Measurements from ENCODE around the gene MGLL.

MGLL gene

GRCh38 chr3:127750226-127751031 lies 71.9 kb downstream of the MGLL start:
- Mint-ChIP-seq H3K4me3 (no peak overlapping the region), H3K27me3 (no peaks in the 10 kb centered on the region), H3K36me3 (no peaks in the 10 kb centered on the region), H3K27ac (peak overlapping the region; percentile 29), H3K4me1 (peaks cover 35% of the 10 kb centered on the region), H3K9me3 (no peaks in the 10 kb centered on the region)
- DNase-seq (ENCODE audit: low spot score in 2 of 2) (no peak), ATAC-seq (ENCODE audit: low read depth) (no peak)

- Mint-ChIP-seq H3K27ac (peak overlapping the region; percentile 29), H3K27me3 (no peaks in the 10 kb centered on the region)
Observed at GRCh38 chr3:127749787-127750225, 72.5 kb downstream of the MGLL start.

GRCh38 chr3:127749361-127749760 lies 73.0 kb downstream of the MGLL start:
- Mint-ChIP-seq H3K36me3 (no peaks in the 10 kb centered on the region), H3K4me1 (peaks cover 27% of the 10 kb centered on the region), H3K27ac (peak overlapping the region; percentile 19), H3K4me3 (no peak overlapping the region), H3K9me3 (no peaks in the 10 kb centered on the region), H3K27me3 (no peaks in the 10 kb centered on the region)
- DNase-seq (ENCODE audit: low spot score in 2 of 2) (no peak), ATAC-seq (ENCODE audit: low read depth) (no peak)

More at GRCh38 chr3:127749787-127750225, 72.5 kb downstream of the MGLL start:
- DNase-seq (ENCODE audit: low spot score in 2 of 2) (no peak), ATAC-seq (ENCODE audit: low read depth) (peak; percentile 34)
- H3K9me3 Mint-ChIP-seq = no peaks in the 10 kb centered on the region
- peaks cover 30% of the 10 kb centered on the region for H3K4me1 Mint-ChIP-seq
- peak overlapping the region; percentile 22 for H3K4me3 Mint-ChIP-seq
- H3K36me3 Mint-ChIP-seq = no peaks in the 10 kb centered on the region

GRCh38 chr3:127748754-127749327 lies 73.5 kb downstream of the MGLL start:
- Mint-ChIP-seq H3K36me3 (no peaks in the 10 kb centered on the region), H3K27ac (no peak overlapping the region), H3K4me3 (no peak overlapping the region), H3K4me1 (peaks cover 22% of the 10 kb centered on the region), H3K27me3 (no peaks in the 10 kb centered on the region), H3K9me3 (no peaks in the 10 kb centered on the region)
- DNase-seq (ENCODE audit: low spot score in 2 of 2) (no peak), ATAC-seq (ENCODE audit: low read depth) (no peak)

GRCh38 chr3:127747751-127748521 lies 74.4 kb downstream of the MGLL start:
- no peaks in the 10 kb centered on the region for H3K36me3 Mint-ChIP-seq
- no peaks in the 10 kb centered on the region for H3K9me3 Mint-ChIP-seq
- H3K27ac Mint-ChIP-seq = no peak overlapping the region
- peaks cover 21% of the 10 kb centered on the region for H3K4me1 Mint-ChIP-seq
- no peak for ATAC-seq (ENCODE audit: low read depth)
- H3K27me3 Mint-ChIP-seq = no peaks in the 10 kb centered on the region
- no peak overlapping the region for H3K4me3 Mint-ChIP-seq
- DNase-seq (ENCODE audit: low spot score in 2 of 2) = no peak

- ATAC-seq (ENCODE audit: low read depth) (no peak), DNase-seq (ENCODE audit: low spot score in 2 of 2) (no peak)
- Mint-ChIP-seq H3K4me1 (peaks cover 21% of the 10 kb centered on the region), H3K36me3 (no peaks in the 10 kb centered on the region), H3K27me3 (no peaks in the 10 kb centered on the region), H3K4me3 (no peak overlapping the region), H3K9me3 (no peaks in the 10 kb centered on the region), H3K27ac (no peak overlapping the region)
Observed at GRCh38 chr3:127747066-127747465, 75.2 kb downstream of the MGLL start.

GRCh38 chr3:127746400-127747057 lies 75.8 kb downstream of the MGLL start:
- DNase-seq (ENCODE audit: low spot score in 2 of 2) (no peak), ATAC-seq (ENCODE audit: low read depth) (no peak)
- Mint-ChIP-seq H3K36me3 (no peaks in the 10 kb centered on the region), H3K27ac (no peak overlapping the region), H3K4me1 (peaks cover 21% of the 10 kb centered on the region), H3K4me3 (no peak overlapping the region), H3K27me3 (no peaks in the 10 kb centered on the region), H3K9me3 (no peaks in the 10 kb centered on the region)

- no peaks in the 10 kb centered on the region for H3K27me3 Mint-ChIP-seq
Observed at GRCh38 chr3:127745656-127746399, 76.5 kb downstream of the MGLL start.

GRCh38 chr3:127744875-127745274 lies 77.4 kb downstream of the MGLL start:
- DNase-seq (ENCODE audit: low spot score in 2 of 2) = no peak
- Mint-ChIP-seq H3K4me3 (no peak overlapping the region), H3K9me3 (no peaks in the 10 kb centered on the region), H3K27me3 (no peaks in the 10 kb centered on the region), H3K27ac (no peak overlapping the region), H3K36me3 (no peaks in the 10 kb centered on the region), H3K4me1 (peaks cover 5% of the 10 kb centered on the region)
- no peak for ATAC-seq (ENCODE audit: low read depth)

More at GRCh38 chr3:127745656-127746399, 76.5 kb downstream of the MGLL start:
- DNase-seq (ENCODE audit: low spot score in 2 of 2) = no peak
- Mint-ChIP-seq H3K36me3 (no peaks in the 10 kb centered on the region), H3K9me3 (no peaks in the 10 kb centered on the region), H3K27ac (no peak overlapping the region), H3K4me1 (peaks cover 15% of the 10 kb centered on the region), H3K4me3 (no peak overlapping the region)
- ATAC-seq (ENCODE audit: low read depth) = no peak

- H3K27me3 Mint-ChIP-seq = no peaks in the 10 kb centered on the region
- H3K4me1 Mint-ChIP-seq = no peaks in the 10 kb centered on the region
- ATAC-seq (ENCODE audit: low read depth) (no peak), DNase-seq (ENCODE audit: low spot score in 2 of 2) (no peak)
- H3K36me3 Mint-ChIP-seq = no peaks in the 10 kb centered on the region
- no peak overlapping the region for H3K4me3 Mint-ChIP-seq
- H3K9me3 Mint-ChIP-seq = no peaks in the 10 kb centered on the region
- no peak overlapping the region for H3K27ac Mint-ChIP-seq
Observed at GRCh38 chr3:127744253-127744815, 78.0 kb downstream of the MGLL start.

GRCh38 chr3:127743351-127744252 lies 78.7 kb downstream of the MGLL start:
- Mint-ChIP-seq H3K4me3 (no peak overlapping the region), H3K27me3 (no peaks in the 10 kb centered on the region), H3K4me1 (no peaks in the 10 kb centered on the region), H3K36me3 (no peaks in the 10 kb centered on the region), H3K27ac (no peak overlapping the region), H3K9me3 (no peaks in the 10 kb centered on the region)
- ATAC-seq (ENCODE audit: low read depth) = no peak
- no peak for DNase-seq (ENCODE audit: low spot score in 2 of 2)

GRCh38 chr3:127742580-127742979 lies 79.7 kb downstream of the MGLL start:
- no peak for ATAC-seq (ENCODE audit: low read depth)
- Mint-ChIP-seq H3K4me1 (no peaks in the 10 kb centered on the region), H3K36me3 (no peaks in the 10 kb centered on the region), H3K27me3 (no peaks in the 10 kb centered on the region), H3K4me3 (no peak overlapping the region), H3K9me3 (no peaks in the 10 kb centered on the region), H3K27ac (no peak overlapping the region)
- no peak for DNase-seq (ENCODE audit: low spot score in 2 of 2)

Data from memory B cell (primary cell).